ENCODE measurements around the gene FILIP1L.

Gene FILIP1L

DNA sequence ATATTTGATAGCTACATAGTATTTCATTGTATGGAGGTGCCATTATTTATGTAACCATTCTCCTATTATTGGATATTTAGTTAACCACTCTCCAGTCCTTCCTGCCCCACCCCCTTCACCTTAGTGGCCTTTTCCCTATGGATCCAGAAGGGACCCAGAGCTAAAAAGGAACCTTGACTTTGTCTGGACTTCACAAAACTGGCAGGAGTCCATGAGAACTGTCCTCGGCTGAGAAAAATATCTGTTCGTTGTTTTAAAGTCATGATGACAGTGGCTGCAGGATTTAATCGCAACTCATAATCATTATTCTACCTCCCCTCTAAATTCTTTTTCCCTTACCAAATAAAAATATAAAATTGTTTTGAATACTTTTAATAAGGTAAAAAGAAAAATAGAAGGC is 166.9 kb downstream of the FILIP1L start:
- DNase-seq = no peak

DNA sequence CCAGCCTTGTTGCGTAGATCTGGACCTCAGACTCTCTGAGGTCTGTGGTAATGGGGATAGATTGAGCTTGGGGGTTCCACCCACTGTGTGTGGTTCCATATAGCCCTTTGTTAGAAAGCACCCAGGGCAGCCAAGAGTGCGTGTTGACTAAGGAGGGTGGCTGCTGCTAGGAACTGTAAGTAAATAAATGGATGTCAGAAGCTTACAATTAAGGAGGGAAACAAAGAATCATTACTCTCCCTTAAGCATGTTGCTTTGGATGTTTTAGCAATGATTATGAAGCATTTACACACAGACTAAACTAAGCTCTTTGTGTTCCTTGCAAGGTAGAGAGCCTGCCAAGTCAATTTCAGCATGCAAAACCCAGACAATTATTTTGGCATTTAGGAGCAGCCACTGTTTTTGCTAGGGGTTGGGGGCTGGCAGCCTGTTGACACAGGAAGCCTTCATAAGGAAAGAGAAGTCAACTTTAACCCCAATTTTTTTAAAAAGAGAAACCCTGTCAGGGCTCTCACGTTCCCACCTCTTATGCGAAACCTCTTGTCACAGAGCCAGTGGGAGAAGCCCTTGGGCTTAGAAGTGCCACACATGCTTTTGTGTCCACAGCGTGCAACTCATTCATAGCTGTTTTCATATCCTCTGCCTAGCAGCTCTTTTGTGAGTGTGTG is 168.8 kb downstream of the FILIP1L start:
- no peak for DNase-seq

DNA sequence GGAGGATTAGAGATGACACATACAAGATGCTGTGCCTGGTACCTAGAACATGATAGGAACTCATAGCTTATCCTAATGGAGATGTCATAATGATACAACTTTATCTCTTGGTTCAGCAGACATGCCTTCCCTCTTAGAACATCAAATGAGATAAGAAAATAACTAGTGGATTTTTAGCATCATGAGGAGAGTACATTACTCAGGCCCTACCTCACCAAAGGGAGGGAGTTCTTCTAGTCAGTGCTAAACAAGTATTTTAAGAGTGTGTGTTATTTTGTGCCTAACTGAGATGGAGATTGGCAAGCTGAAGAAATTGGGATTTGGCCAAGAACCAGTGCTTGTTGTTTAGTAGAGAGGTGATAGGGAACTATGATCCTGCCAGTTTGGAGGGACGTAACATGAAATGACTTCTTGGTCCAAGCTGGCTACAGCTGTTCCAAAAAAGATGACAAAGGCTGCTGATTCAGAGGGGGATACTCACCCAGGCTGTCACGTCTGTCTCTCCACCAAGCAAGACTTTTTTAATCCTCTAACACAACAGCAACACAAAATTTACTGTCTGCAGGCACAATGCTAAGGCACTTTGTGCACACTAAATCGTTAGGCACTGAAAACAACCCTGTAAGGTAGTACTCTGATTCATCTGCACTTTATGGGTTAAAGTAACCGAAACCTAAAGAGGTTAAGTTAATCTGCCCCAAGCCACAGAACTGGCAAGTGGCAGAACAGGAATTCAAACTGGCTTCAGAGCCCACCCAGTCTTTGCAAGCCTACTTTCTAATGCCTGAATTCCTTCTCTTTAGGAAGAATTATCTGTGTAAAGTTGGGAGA is 170.2 kb downstream of the FILIP1L start:
- DNase-seq = no peak

DNA sequence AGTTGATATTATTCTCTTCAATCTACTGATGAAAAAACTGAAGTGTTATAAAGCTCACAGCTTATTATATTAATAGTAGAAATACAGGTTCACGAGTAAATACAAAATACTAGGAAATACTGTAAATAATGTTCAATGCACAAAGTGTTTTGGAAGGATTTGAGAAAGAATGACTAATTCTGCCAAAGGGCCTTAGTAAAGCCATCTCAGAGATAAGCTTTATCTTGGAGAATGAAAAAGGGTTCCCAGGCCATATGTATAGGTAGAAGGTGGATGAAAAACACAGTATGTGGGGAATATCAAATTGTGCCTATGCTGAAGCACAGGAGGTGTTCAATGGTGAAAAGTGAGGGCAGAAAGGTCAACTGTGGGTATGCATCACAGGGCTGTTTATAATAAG is 173.1 kb downstream of the FILIP1L start:
- no peak for DNase-seq

DNA sequence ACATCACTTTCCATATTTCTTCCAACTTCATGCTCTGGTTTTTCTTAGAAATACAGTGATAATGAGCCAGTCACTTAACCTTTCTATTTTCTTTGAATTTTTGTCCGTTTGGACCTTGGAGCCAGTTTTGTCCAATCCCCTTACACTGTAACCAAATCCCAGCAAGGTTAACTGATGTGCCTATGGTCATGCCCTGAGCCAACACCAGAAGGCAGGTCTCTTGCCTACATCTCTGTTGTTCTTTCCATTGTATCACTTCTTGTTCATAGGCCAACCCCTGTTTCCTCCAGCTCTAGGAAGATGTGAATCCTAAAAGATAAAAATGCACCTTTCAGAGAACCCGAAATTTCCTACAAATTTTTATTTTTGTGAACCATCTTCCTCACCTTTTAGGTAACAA is 174.0 kb downstream of the FILIP1L start:
- DNase-seq = no peak

DNA sequence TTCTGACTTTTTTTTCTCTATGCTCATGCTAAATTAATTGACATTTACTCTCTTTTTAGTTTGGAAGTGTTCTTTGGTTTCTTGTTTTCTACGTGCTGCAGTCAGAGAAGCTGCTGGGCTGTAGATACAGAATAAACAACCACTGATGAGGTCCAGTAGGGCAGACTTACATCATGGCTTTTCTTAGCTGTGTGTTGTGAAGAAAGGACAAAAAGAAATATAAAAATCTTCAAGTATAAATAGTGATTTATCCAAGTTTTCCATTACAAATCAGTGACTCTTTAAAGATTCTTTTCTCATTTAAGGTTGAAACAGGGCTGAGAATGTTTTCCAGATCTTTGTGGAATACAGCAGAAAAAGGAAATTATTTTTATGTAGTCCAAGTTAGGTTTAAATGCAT is 174.4 kb downstream of the FILIP1L start:
- no peak for DNase-seq

DNA sequence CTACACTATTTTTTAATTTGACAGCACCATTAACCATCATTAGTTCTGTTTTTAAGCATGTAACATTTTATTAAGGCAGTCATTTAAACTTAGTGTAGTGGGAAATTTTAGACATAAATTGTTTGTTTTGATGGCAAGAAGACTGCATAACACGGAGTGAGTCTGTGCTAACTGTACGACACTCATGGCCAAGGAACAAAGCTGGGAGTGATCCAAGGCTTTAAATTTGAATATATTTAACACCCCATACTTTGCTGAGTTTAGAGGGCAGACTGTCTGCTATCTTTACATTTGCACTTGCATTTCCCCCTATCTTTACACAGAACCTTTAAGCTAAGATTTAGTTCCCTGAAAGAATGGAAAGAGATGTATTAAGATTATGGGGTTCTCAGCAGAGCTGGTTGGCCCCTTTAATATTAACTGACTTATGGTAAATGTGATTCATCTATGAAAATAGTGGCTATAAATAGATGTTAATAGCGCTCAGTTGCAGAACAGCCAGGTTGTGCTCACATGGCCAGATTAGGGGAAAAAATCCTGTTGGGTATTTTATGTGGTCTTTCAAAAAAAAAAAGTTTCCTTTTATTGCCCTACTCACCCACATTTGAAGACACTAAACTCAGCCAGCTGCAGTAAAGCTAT is 175.9 kb downstream of the FILIP1L start:
- no peak for DNase-seq

DNA sequence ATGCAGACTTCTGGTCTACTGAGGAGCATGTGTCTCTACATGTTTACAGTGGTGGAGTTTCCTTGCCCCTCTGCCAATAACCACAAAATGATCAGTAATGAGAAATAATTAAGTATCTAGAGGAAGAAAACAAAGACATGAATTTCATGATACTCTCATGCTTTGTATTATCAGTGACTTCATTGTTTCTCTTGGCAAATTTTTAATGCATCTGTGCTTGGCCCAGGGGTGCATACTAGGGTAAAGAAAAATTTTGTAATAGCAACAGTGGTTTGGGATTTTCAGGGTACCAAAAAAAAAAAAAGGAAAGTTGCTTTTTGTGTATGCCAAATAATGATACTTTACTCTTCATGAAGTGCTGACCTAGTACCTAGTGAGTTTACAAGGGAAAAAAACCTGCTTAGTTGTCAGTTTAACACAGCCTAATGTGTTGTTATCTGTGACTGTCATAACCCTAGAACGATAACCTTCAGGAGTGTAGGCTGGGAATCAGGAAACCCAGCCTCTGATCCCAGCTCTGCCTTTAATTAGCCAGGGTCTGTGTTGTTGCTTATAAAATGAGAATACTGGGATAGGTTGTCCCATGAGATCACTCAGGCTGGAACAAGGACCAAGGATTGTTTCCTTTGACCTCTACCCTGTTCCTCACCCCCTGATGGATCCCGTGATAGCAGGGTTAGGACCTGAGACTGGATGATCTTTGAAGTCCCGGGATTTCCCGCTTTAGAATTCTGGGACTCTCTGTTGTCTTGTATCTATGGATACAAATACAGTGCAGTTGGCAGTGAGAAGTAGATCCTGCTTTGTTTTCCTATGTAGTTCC is 179.1 kb downstream of the FILIP1L start:
- no peak for DNase-seq

DNA sequence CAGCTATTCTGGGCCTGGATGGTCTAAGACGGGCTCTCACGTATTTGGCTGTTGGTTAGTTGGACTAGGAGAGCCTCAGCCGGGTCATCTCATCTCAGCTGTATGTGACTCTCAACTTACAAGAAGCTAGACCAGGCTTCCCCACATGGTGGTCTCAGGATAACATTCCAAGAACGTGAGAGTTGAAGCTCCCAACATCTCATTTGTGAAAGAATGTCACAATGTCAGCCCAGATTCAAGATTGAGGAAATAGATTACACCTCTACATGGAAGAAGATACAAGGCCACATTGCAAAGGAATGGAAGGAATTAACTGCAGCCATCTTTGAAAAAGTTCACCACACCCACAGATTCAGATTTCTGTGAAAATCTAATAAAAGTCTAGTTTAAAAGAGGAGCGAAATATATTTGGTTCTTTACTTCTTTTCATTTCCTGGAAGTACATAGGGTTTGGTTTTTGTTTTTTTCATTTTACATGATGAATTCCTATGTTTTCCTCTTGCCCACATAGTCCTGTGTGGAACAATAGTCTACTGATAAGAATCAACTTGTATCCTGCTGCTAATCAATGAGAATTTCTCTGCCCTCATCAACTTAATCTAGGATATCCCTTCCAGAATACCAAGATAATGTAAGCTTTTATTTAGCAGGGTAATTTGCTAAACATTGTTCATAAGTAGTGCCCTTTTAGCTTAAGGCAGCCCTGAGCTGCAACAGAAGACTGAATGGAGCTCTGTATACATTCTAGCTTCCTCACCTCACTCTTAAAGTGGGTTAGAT is 180.1 kb downstream of the FILIP1L start:
- no peak for DNase-seq

DNA sequence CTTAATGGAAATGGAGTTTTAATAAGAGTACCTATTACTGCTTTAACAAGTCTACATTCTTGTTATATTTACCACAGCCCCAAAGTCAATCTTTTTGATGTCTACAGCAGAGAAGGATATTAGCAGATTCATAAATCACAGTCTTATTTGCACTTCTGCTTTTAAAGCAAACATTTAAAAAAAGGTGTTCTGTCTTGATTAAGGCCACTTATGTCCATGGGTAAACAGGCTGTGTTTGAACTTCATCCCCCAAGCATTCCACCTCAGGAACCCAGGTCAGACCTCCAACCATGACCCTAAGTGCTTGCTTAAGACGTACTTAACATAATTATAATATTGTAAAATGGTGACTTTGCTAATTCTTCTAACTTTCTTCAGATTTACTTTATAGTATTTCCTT is 183.2 kb downstream of the FILIP1L start:
- no peak for DNase-seq

DNA sequence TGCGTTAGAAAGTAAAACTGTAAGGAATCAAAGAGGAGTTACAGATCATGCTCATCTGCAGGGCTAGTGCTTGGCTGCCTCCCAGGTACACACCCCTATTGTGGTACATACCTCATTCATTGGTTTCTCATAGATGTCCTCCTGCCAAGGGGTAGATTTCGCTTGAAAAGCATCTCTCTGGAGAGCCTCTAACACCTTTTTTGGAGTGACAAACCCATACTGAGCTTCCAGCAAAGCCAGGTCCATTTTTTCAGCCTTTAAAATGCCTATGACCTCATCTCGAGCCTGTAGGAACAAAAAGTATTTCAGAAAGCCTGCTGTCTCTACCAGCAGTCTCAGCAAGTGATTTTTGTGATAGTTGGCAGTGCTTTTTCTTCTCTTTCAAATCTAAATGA is 184.6 kb downstream of the FILIP1L start:
- DNase-seq = no peak

DNA sequence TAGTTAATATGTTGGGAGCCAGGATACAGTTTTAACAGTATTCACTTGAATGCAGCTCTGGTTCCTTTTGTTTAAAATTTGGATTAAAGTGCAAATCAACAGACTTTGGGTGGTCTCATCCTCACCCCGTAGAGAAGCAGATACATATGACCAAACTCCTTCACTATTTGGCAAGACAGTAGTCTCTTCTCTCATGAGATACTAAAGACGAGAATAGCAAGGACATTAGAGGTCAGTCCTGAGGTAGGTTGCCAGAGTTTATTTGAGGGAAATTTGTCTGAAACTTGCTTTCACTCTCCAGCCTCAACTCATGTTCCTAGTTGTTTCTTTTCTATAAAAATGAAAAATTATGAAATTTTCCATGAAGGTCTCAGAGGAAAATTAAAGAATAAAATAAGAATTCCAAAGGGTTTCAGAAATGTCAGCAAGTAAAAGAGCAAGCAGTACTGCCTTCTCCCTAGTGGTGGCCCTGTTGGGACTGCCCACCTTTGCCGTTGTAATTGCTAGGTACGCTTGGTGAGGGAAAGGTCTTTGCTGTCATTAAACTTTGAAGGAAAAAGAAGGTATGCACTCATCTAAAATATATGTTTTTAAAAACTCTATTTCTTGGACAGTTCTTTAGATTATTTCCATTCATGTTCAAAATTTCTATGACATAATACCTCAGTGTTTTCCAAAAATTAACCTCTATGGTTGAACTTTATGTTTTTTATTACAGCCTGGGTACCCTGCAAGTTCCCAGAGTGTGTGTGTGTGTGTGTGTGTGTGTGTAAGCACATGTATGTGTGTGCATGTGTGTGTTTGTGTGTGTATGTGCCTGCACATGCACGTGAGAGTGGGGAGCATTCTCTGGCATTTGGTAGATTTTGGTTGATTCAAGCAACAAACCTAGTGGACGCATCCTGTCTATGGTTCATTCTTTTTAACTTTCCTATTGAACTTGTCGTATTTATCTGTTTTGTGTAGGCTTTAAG is 185.2 kb downstream of the FILIP1L start:
- DNase-seq = no peak

DNA sequence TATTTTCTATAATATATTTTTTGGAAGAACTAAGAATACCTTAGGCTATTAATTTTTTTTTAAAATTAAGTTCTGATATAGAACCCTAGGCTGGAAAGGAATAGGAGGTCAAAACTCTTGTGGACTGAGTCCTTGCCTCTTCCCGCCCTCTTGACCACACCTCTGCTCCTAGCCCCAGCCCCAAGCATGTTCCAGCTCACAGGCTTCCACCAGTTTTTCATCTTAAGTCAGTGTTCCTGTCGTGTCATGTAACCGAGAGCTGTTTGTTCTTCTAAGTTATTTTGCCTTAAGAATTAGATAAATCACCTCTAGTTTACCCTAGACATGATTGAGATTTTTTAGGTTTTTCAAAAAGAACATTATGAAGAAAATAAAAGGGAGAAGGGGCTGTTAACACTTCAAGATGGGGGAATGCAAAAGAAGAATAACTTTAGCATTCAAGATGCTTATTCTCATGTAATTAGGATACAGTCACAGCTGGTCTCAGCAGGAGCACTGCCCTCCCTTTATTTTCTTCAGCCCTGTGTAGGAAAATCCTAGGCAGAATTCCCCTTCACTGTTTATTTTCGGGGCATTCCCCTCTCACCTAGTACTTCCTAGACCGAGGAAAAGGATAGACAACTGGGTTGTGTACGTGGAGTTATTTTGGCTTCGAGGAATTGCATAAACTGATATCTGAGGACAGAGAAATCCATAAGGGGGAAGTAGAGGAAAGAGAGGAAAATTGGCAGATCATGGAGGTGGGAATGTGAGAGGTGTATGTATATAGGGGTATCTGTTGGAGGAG is 186.4 kb downstream of the FILIP1L start:
- no peak for DNase-seq

DNA sequence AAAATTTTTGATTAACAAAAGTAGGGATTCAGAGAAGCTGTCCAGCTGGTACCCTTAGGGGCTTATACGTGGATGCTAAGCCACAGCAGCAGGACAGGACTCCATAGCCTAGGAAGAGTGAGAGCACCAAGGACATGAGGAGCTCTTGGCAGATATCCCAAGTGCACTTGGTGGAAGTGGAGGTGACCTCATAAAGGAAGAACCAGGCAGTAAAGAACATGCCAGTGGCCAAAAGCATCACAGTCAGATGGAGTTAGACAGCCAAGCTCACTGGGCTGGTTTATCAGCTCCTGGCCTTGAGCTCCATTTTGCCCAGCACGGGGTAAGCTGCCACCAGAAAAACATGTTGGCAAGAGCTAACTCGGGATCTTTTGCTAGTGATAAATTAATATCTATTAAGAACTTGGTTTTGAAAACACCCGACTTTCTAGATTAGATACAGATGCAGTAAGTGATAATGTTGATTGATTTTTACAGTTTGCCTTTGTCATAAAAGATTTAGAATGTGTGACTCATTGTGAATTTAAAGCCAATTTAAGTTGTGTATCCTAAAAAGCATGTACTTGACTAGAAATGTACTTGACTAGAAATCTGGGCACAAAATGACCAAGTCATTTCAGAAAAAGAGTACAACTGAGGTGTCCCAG is 188.6 kb downstream of the FILIP1L start:
- no peak for DNase-seq

DNA sequence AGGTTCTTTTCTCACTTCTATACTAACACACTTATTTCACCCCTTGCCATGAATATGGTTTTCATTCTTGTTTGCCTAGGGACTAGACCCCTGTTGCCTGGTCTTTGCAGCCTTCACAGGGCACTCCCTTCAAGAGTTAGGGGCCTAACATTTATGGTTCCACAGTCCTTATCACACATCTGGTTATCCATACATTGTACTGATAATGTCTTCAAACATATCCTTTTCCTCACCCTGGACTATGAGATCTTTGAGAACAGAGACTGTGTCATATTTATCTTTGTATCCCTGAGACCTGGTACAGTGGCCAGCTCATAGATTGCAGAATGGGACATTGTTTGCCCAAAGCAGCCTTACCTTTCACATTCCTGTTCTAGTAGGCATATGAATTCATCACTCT is 190.4 kb downstream of the FILIP1L start:
- DNase-seq = no peak

DNA sequence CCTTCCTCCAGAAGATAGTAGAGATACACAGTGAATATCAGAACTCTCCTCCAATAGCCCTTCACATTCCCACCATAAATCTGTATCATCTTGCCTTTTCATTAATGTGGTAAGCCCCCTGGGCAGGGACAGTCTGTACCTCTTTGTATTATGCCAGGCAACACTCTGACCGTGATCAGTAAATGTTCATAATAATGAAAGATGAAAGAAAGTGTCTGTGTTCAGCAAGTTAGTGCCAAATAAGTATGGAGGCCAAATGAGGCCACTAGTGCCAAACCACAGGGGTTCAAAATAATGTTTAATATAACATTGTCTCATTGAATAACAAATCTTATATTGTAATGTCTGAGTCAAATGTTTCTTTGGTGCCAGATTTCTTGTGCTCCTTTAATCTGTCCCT is 192.3 kb downstream of the FILIP1L start:
- DNase-seq = no peak

DNA sequence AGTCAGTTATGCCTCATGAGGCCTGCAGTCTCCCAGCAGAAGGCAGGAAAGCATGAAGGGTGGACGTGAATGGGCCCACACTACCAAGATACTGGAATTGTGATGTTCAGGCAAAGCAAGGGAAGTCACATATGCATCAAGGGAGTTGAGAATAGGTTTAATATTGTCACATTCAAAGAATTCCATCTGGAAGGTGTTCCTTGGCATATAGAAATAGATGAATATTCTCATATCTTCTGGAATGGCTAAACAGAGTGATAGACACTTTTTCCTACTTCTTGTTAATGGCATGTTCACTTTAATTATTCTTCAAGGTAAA is 193.0 kb downstream of the FILIP1L start:
- DNase-seq = no peak

DNA sequence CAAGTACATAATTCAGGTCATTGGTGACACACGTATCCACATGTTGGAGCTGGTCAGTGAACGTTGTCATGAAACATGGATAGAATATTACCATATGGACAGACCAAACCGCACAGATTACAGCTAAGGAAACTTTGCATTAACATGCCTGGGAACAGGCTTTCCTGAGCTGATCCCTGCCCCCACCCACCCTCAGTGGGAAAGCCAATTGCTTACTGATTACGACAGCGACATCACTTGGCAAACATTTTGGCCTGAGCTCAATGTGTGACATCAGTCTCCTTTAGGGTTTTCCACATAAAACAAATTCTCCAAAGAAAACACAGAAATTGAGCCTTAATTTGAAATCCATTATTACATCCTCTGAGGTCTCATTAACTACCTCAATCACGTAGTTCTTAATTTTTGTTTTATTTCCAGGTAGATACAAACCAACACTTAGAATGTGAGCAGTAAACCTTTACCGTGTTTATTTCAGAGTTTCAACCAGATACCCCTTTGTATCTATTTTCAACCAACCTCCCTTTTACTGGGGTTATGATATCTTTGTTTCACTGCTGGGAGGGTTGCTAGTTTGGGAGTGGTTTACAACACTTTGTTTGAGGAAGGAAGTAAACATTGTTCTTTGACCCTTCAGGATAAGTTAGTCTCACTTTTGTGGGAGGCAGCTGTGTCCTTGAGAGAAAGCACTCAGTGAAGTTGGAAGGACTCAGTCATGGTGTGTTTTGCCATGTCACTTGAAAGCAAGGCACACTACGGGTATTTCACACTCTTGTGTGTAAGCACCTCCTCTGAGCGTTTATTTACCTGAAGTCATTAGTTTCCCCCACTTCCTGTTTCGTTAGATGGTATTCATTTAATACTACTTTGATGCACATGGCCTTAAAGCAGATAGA is 193.6 kb downstream of the FILIP1L start:
- DNase-seq = no peak

DNA sequence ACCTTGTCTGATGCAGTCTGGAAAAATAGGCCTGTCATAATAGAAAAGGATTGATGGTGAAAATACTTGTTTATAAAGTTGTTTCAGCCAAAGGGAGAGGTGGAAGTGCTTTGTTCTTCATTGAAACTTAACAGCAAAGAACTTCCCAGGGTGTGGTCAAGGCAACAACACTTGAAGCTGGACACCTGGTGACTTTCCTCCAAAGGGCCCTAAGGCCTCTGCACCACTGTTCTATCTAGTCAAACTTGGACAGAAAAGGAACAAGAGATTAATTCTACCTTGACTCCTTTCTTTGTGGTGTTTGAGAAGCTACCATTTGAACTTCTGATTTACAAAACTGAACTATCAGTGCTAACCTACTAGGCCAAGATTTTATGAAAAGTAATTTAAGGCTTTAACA is 194.6 kb downstream of the FILIP1L start:
- no peak for DNase-seq
